GOT3 (cell line): ENCODE measurements around the gene RBFOX2.

Experiments
- DNase-seq: peaks from one replicate; lab custom pipeline; 2025; ENCODE audit warnings: mixed read lengths; lab: John Stamatoyannopoulos, UW

The RBFOX2 gene

GRCh38 chr22:35697142-35697541, 331.5 kb downstream of the RBFOX2 start:
- no peak for DNase-seq

GRCh38 chr22:35695202-35695601, 333.4 kb downstream of the RBFOX2 start:
- no peak for DNase-seq

DNA sequence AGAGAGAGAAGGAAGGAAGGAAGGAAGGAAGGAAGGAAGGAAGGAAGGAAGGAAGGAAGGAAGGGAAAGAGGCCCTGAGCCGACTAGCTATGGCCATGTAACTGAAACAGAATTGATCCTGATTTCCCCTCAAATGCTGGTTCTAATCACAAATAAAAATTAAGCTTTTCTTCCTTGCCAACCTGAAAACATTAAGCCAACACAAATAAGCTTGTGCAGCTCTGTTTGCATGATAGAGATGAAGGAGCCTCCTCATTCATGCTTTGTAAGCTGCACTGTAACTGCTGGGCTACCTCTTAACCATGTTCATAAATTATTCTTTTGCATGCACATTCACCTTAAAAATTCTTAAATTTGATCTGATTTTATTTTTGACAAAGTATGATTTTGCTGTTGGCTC, 338.6 kb downstream of the RBFOX2 start:
- DNase-seq: no peak

DNA sequence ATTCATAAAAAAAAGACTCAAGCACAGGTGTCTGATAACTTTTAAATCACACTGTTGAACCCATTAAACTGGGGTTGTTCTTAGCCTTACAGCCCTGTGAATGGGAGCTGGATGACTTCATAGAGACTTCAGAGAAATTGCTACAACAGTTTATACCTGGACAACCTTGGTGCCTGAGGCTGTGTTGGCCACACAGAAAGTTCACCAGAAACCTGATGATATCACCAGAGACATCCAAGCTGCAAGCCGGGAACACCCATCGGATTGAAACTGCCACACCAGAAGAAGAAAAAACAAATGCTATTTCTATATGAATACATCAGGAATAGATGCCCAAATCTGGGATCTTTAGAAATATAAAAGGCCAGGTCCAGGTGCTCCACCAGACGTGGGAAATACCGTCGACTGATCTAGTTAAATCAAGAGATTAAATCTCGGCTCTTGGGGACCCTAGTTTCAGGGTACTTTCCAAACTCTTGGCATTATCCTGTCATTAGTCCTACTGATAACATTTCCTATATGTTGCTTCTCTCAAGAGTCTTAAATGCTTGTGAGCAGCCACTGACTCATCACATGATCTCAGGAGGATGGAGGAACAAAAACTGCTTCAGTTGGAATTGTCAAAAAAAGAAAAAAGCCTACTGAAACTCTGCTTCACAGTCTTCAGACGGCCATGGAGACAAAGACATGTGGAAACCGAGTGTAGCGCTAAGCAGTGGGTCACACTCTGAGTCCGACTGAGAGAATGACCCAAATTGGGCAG, 339.5 kb downstream of the RBFOX2 start:
- no peak for DNase-seq
